Putamen (tissue), 1 donor: ENCODE measurements around the gene PTTG1IP.

Experiments used
- DNase-seq: peaks from one replicate; pipeline ENCODE4 v3.0.0-alpha.2; 2016; ENCODE audit warnings: low spot score

The PTTG1IP gene

GRCh38 chr21:44895859-44896258, 22.4 kb upstream of the PTTG1IP start:
- DNase-seq, result no peak

DNA sequence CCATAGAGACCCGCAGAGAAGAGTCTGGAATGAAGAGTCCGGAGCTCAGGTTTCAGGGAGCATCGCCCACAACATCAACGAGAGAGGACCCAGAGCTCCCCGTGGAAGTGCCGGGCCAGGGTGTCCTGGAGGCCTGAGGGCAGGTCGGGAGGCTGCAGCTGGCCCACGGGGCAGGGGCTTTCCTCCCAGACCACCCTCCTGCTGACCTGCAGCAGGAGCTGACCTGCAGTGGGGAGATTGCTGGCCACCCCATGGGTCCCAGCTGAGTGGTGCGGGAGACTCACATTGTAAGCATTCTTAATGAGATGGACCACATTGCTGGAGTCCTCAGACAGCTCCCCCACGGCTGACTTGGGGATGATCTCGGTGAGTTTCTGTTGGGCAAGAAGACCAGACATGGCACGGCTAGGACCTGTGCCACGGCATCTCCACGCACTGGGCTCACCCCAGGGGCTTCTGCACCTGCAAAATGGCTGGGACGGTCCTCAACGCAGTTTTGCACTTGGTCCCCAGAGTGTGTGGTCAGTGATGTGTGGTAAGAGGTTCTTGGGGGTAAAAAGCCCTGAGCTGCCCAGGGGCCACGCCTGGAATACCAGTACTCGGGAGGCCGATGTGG, 21.3 kb upstream of the PTTG1IP start:
- DNase-seq, result no peak

DNA sequence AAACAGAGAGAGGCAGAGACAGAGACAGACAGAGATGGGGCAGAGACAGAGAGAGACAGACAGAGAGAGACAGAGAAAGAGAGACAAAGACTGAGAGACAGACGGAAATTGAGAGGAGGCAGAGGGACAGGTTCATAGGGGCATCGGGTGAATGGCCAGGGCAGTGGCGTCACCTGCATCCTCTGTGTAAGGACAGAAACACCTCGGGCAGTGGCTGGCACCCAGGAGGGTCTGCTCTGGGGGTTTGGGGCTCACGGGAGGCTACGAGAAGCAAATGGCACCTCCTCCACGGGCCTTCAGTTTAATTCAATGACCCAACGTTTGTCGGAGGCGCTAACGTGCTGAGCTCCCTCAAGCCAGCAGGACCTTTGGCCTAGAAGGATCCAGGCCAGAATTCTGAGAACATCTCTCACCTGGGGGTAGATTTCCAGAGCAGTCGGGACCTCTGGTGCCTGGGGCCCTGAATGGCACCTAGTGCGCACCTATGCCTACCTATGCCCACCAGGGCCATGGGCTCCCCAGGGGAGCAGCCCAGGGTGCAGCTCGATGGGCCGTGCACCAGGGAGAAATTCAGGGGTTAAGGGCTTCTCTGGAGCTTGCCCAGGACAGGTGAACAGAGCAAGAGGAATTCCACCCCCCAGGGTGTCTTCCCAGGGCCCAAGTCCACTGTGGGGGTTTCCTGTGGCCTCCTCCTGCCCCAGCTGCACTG, 20.6 kb upstream of the PTTG1IP start:
- no peak for DNase-seq

GRCh38 chr21:44893278-44893556, 19.7 kb upstream of the PTTG1IP start:
- no peak for DNase-seq

DNA sequence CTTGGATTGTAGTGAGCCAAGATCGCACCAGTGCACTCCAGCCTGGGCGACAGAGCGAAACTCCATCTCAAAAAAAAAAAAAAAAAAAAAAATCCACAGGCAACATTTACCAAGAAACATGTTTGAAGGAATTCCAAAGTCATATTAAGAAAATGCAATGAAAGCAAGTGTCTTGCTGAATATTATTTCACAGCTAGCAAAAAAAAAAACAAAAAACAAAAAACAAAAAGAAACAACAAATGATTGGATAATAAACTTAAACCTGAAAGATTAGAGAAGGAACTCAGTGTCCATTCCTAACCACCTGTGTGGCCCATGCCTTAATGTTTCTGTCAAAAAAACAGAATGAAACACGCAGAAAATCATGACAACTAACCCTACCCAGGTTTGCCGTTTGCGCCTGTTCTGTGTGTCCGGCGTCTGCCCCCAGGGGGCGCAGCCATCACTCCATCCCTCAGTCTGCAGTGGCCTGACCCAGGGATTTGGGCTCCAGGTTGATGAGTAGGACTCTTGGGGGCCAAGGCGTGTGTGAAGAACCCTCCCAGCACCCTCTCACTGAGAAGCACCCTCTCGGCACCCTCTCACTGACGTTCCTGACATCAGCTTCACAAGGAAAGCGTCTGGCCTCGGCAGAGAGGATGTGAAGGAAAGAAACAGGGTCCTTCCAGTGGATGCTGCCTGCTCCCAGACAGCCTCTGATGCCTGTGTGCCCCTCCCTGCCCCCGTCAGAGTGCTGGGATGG, 19.2 kb upstream of the PTTG1IP start:
- DNase-seq, result no peak

DNA sequence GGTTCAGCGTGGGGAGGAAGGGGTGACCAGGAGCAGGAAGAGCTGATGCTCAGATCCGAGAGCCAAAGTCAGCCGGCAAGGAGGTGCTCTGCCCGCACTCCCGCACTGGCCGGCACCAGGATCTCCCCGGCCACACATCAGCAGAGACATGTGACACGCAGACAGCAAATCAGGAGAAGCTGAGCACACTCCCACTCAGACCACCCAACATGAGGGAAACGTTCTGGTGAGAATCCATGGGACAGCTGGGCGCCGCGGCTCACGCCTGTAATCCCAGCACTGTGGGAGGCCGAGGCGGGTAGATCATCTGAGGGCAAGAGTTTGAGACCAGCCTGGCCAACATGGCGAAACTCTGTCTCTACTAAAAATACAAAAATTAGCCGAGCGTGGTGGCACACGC, 18.6 kb upstream of the PTTG1IP start:
- no peak for DNase-seq

DNA sequence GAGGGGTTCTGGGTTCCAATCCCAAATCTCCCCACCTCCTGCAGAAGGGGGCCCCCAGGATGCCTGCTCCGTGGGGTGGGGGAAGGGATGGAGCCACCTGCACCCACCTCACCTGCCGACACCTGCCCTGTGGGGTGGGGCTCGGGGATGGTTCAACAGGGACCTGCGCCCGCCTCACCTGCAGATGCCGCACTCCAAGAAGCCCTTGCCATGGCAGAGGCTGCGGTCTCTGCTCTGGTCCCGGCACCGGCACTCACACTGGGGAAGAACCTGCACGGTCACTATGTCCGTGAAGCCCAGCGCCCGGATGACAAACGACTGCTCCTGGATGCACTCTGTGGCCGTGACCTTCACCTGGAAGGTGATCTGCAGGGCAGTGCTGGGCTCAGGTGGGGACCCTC, 18.1 kb upstream of the PTTG1IP start:
- DNase-seq, result no peak

- no peak for DNase-seq
These were observed 17.6 kb upstream of the PTTG1IP start for GRCh38 chr21:44890961-44891541.

GRCh38 chr21:44890338-44890931, 16.9 kb upstream of the PTTG1IP start:
- DNase-seq, result no peak

GRCh38 chr21:44889625-44890337, 16.3 kb upstream of the PTTG1IP start:
- DNase-seq, result no peak

- DNase-seq, result no peak
These were observed 15.4 kb upstream of the PTTG1IP start for GRCh38 chr21:44888581-44889550.

GRCh38 chr21:44887807-44888580, 14.5 kb upstream of the PTTG1IP start:
- no peak for DNase-seq

DNA sequence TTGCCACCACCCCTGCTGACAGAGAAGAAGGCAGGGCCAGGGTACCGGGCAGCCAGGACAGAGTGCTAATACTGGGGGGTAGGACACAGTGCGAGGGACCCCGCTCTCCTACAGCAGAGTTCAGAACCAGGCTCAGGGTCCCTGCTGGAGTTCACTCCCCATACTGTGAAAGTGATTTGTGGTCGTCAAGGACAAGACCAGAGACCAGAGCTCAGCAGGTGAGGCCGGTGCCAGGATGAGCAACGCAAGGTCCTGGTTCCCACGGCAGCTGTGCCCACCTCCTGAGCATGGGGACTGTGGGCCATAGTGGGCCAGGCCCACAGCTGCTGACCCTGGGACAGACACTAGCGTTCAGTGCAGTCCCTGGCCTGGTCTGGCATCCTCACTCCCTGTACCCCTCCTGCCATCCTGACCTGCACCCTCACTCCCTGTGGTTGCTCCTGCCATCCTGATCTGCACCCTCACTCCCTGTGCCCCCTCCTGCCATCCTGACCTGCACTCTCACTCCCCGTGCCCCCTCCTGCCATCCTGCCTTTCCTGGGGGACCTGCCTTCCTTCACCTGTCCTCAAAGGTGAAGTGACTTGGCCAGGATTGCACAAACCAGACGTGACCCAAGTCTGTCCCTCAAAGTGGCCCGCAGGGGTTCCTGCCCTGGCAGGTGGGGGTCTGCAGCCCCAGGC, 13.8 kb upstream of the PTTG1IP start:
- no peak for DNase-seq

DNA sequence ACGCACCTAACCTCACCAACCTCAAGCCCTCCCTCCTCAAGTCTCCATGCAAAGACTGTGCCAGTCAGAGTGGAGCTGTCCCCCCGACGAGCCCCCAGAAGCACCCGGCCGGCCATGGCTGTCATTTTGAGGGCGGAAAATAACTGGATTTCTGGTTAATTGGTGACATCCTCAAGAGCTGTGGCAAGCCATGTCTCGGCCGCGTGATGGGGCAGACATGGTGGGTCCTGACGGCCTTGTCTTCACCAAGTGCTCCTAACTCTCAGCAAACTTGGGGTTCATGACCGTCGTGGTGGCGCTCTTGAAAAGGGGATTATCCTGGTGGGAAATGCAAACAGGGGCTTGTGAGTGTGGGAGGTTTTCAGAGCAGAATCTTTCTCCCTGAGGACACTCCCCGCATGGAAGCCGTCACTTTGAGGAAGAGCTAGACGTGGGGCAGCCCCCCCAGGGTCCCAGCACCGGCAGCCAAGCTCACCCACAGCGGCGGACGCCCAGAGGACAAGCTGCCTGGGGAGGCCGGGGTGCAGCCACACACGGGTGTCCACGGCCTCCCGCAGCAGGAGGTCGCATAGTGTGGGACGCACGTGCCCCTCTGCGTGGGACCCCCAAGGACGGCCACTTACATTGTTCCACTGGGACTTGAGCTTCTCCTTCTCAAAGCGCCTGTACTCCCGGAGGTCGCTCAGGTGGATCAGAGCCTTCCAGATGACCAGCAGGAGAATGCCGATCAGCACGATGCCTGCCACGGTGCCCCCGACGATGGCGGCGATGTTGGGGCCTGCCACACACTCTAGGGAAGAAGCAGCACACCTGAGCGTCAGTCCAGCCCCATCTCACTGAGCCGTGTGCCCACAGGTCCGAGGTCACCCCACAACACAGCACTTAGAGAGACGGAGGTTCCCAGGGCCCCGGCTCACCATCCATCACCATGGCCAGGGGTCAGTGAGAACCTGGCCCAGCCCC, 12.9 kb upstream of the PTTG1IP start:
- no peak for DNase-seq

- DNase-seq, result no peak
These were observed 12.1 kb upstream of the PTTG1IP start for GRCh38 chr21:44885615-44886014.

- DNase-seq, result no peak
These were observed 10.6 kb upstream of the PTTG1IP start for GRCh38 chr21:44884097-44884496.

DNA sequence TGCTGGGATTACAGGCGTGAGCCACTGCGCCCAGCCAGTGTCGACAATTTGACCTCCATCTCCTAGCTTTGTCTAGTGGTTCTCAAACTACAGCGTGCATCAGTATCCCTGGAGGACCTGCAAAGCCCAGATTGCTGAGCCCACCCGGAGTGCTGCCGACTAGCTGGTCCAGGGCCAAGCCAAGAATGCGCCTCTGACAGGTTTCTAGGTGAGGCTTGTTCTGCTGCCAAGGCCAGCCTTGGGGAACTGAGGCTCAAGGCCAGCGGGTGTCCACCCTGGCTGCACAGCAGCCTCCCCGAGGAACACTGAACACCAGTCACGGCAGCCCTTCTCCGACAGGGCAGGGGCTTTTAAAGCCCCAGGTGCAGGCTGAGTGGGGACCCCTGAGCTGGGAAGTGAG, 9.8 kb upstream of the PTTG1IP start:
- DNase-seq, result no peak

GRCh38 chr21:44881198-44881872, 7.8 kb upstream of the PTTG1IP start:
- no peak for DNase-seq
